ENCODE measurements around the gene TBX4. TPM values are rescaled to one million over a fixed set of nuclear protein-coding genes. Genes with fewer than 3 reads are reported as not detected.
A peak's percentile ranks its signal among the peaks of the same experiment; 100 is the strongest.

Gene TBX4
- polyA plus RNA-seq, 1 donor (not counting 4 experiments of a cell fraction or from before 2014, with no cell fraction given): 0.04 TPM

GRCh38 chr17:61454381-61455323 is 2.4 kb downstream of the TBX4 start:
- DNase-seq (ENCODE audit: low read depth, low spot score) (no peak), FAIRE-seq (no peak)
- H3K9me1 ChIP-seq (ENCODE audit: control insufficient read depth, extremely low read depth, insufficient read depth, low read length): no peaks in the 10 kb centered on the region
- no peak overlapping the region for H3K4me2 ChIP-seq (ENCODE audit: control insufficient read depth, extremely low read depth, insufficient read depth, low read depth, low read length)
- H3K4me3 ChIP-seq (ENCODE audit: control insufficient read depth in 2 of 3, extremely low read depth in 1 of 3, insufficient read depth in 2 of 3, low read depth in 1 of 3, low read length in 3 of 3): no peak overlapping the region
- H3K27ac ChIP-seq (ENCODE audit: control insufficient read depth, insufficient read depth, low read length): no peak overlapping the region
- TF ChIP-seq, protein P1, sequence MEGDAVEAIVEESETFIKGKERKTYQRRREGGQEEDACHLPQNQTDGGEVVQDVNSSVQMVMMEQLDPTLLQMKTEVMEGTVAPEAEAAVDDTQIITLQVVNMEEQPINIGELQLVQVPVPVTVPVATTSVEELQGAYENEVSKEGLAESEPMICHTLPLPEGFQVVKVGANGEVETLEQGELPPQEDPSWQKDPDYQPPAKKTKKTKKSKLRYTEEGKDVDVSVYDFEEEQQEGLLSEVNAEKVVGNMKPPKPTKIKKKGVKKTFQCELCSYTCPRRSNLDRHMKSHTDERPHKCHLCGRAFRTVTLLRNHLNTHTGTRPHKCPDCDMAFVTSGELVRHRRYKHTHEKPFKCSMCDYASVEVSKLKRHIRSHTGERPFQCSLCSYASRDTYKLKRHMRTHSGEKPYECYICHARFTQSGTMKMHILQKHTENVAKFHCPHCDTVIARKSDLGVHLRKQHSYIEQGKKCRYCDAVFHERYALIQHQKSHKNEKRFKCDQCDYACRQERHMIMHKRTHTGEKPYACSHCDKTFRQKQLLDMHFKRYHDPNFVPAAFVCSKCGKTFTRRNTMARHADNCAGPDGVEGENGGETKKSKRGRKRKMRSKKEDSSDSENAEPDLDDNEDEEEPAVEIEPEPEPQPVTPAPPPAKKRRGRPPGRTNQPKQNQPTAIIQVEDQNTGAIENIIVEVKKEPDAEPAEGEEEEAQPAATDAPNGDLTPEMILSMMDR (optimal IDR thresholded peaks at IDR 0.05 in 1 of 3, IDR thresholded peaks at IDR 0.05 in 1 of 3, conservative IDR thresholded peaks at IDR 0.05 in 1 of 3; ENCODE audit: extremely low read depth in 1 of 3, insufficient read depth in 2 of 3, low read length in 3 of 3): no peak
- TF ChIP-seq EZH2 (IDR thresholded peaks at IDR 0.05; ENCODE audit: low read length): peak; percentile 43
- peaks cover 71% of the 10 kb centered on the region for H3K27me3 ChIP-seq (ENCODE audit: control insufficient read depth, extremely low read depth, insufficient read depth, low read length)
- no peaks in the 10 kb centered on the region for H3K4me1 ChIP-seq (ENCODE audit: control insufficient read depth, extremely low read depth, insufficient read depth, low read length)
- no peak overlapping the region for H2AFZ ChIP-seq (ENCODE audit: control insufficient read depth, low read length)
- no peaks in the 10 kb centered on the region for H4K20me1 ChIP-seq (ENCODE audit: control insufficient read depth, extremely low read depth, insufficient read depth, low read length)
- no peak overlapping the region for H3K9ac ChIP-seq (ENCODE audit: control insufficient read depth, extremely low read depth, insufficient read depth, low read length)
- dilution Hi-C loops (cut with MboI; ENCODE audit: extremely low pct_ligation_motif_present, low sequenced_read_pairs): no loop called here
- no peaks in the 10 kb centered on the region for H3K9me3 ChIP-seq (ENCODE audit: control insufficient read depth, low read depth, low read length)
- H3K36me3 ChIP-seq (ENCODE audit: control insufficient read depth in 2 of 2, extremely low read depth in 1 of 2, insufficient read depth in 2 of 2, low read length in 2 of 2): no peaks in the 10 kb centered on the region
- no peaks in the 10 kb centered on the region for H3K79me2 ChIP-seq (ENCODE audit: control insufficient read depth, insufficient read depth, low read length)

GRCh38 chr17:61455324-61456060 is 3.3 kb downstream of the TBX4 start:
- TF ChIP-seq EZH2 (IDR thresholded peaks at IDR 0.05; ENCODE audit: low read length): no peak
- TF ChIP-seq, protein P1 (optimal IDR thresholded peaks at IDR 0.05 in 1 of 3, IDR thresholded peaks at IDR 0.05 in 1 of 3, conservative IDR thresholded peaks at IDR 0.05 in 1 of 3; ENCODE audit: extremely low read depth in 1 of 3, insufficient read depth in 2 of 3, low read length in 3 of 3): no peak
- no peak overlapping the region for H3K9ac ChIP-seq (ENCODE audit: control insufficient read depth, extremely low read depth, insufficient read depth, low read length)
- no peak overlapping the region for H3K4me3 ChIP-seq (ENCODE audit: control insufficient read depth in 2 of 3, extremely low read depth in 1 of 3, insufficient read depth in 2 of 3, low read depth in 1 of 3, low read length in 3 of 3)
- no peak for DNase-seq (ENCODE audit: low read depth, low spot score)
- no peaks in the 10 kb centered on the region for H3K9me1 ChIP-seq (ENCODE audit: control insufficient read depth, extremely low read depth, insufficient read depth, low read length)
- peaks cover 71% of the 10 kb centered on the region for H3K27me3 ChIP-seq (ENCODE audit: control insufficient read depth, extremely low read depth, insufficient read depth, low read length)
- H3K4me2 ChIP-seq (ENCODE audit: control insufficient read depth, extremely low read depth, insufficient read depth, low read depth, low read length): no peak overlapping the region
- H3K9me3 ChIP-seq (ENCODE audit: control insufficient read depth, low read depth, low read length): no peaks in the 10 kb centered on the region
- FAIRE-seq: no peak
- no peaks in the 10 kb centered on the region for H4K20me1 ChIP-seq (ENCODE audit: control insufficient read depth, extremely low read depth, insufficient read depth, low read length)
- H3K36me3 ChIP-seq (ENCODE audit: control insufficient read depth in 2 of 2, extremely low read depth in 1 of 2, insufficient read depth in 2 of 2, low read length in 2 of 2): no peaks in the 10 kb centered on the region
- no peaks in the 10 kb centered on the region for H3K4me1 ChIP-seq (ENCODE audit: control insufficient read depth, extremely low read depth, insufficient read depth, low read length)
- no peaks in the 10 kb centered on the region for H3K79me2 ChIP-seq (ENCODE audit: control insufficient read depth, insufficient read depth, low read length)
- H3K27ac ChIP-seq (ENCODE audit: control insufficient read depth, insufficient read depth, low read length): no peak overlapping the region
- H2AFZ ChIP-seq (ENCODE audit: control insufficient read depth, low read length): no peak overlapping the region
- dilution Hi-C loops (cut with MboI; ENCODE audit: extremely low pct_ligation_motif_present, low sequenced_read_pairs): no loop called here
